Parathyroid adenoma (tissue), 2 donors: ENCODE results near the gene ZC3H8.
A peak's percentile ranks its signal among the peaks of the same experiment; 100 is the strongest.

Experiments
- H2AFZ ChIP-seq: fragments of 300-600 bp; sonication (generic); one replicate; pipeline ENCODE4 v1.7.0; 2017; ENCODE audit warnings: antibody characterized with exemption, mild to moderate bottlenecking
- H3K27ac ChIP-seq: fragments of 300-600 bp; sonication (generic); one replicate; pipeline ENCODE4 v1.7.0; 2017
- H3K27me3 ChIP-seq: fragments of 300-600 bp; sonication (generic); one replicate; pipeline ENCODE4 v1.7.0; 2017; ENCODE audit warnings: low read length; ENCODE audit not compliant: control insufficient read depth, insufficient read depth
- H3K36me3 ChIP-seq: fragments of 300-600 bp; sonication (generic); one replicate; pipeline ENCODE4 v1.7.0; 2017; ENCODE audit warnings: low read length; ENCODE audit not compliant: control insufficient read depth, insufficient read depth
- H3K4me1 ChIP-seq: fragments of 300-600 bp; sonication (generic); one replicate; pipeline ENCODE4 v1.7.0; 2017; ENCODE audit warnings: control low read depth
- H3K4me2 ChIP-seq: fragments of 300-600 bp; sonication (generic); one replicate; pipeline ENCODE4 v1.7.0; 2017; ENCODE audit warnings: low read length
- H3K4me3 ChIP-seq: fragments of 300-600 bp; sonication (generic); one replicate; pipeline ENCODE4 v1.7.0; 2017; ENCODE audit warnings: low read depth, low read length
- H3K79me2 ChIP-seq: fragments of 300-600 bp; sonication (generic); one replicate; pipeline ENCODE4 v1.7.0; 2017; ENCODE audit warnings: control low read depth
- H3K9ac ChIP-seq: fragments of 300-600 bp; sonication (generic); one replicate; pipeline ENCODE4 v1.7.0; 2017; ENCODE audit warnings: mild to moderate bottlenecking
- H3K9me3 ChIP-seq: fragments of 300-600 bp; sonication (generic); one replicate; pipeline ENCODE4 v1.7.0; 2017; ENCODE audit warnings: low read length; ENCODE audit not compliant: control insufficient read depth
- TF ChIP-seq, protein P1 (sequence below): fragments of 300-600 bp; sonication (generic); IDR thresholded peaks from one replicate; pipeline ENCODE4 v1.7.0; 2017; ENCODE audit warnings: antibody characterized with exemption, mild to moderate bottlenecking
- donor health status: primary hyperparathyroidism.

ZC3H8 gene

DNA sequence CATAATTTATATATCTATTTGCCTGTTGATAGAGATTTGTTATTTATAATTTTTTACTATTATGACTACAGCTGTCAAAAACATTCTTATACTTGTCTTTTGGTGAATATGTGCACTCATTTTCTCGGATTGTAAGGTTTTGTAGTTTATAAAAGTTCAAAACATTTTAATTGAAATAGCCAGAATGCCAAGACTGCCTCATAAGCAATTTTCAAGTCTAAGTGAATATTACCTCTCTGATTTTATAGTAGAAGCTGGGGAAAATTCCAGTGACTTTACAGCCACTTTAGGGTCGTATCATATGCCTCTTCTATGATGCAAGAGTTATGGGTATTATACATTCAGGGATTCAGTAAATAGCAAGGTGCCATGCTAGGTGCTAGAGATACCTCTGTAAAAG lies 41.6 kb upstream of the ZC3H8 start:
- peaks cover 10% of the 10 kb centered on the region for H3K4me1 ChIP-seq
- no peak overlapping the region for H3K4me2 ChIP-seq
- no peaks in the 10 kb centered on the region for H3K27me3 ChIP-seq
- no peaks in the 10 kb centered on the region for H3K79me2 ChIP-seq
- no peak overlapping the region for H3K27ac ChIP-seq
- H3K9ac ChIP-seq = no peak overlapping the region
- no peaks in the 10 kb centered on the region for H3K36me3 ChIP-seq
- H2AFZ ChIP-seq = no peak overlapping the region
- no peaks in the 10 kb centered on the region for H3K9me3 ChIP-seq
- H3K4me3 ChIP-seq = no peak overlapping the region
- TF ChIP-seq, protein P1, sequence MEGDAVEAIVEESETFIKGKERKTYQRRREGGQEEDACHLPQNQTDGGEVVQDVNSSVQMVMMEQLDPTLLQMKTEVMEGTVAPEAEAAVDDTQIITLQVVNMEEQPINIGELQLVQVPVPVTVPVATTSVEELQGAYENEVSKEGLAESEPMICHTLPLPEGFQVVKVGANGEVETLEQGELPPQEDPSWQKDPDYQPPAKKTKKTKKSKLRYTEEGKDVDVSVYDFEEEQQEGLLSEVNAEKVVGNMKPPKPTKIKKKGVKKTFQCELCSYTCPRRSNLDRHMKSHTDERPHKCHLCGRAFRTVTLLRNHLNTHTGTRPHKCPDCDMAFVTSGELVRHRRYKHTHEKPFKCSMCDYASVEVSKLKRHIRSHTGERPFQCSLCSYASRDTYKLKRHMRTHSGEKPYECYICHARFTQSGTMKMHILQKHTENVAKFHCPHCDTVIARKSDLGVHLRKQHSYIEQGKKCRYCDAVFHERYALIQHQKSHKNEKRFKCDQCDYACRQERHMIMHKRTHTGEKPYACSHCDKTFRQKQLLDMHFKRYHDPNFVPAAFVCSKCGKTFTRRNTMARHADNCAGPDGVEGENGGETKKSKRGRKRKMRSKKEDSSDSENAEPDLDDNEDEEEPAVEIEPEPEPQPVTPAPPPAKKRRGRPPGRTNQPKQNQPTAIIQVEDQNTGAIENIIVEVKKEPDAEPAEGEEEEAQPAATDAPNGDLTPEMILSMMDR = no peak

DNA sequence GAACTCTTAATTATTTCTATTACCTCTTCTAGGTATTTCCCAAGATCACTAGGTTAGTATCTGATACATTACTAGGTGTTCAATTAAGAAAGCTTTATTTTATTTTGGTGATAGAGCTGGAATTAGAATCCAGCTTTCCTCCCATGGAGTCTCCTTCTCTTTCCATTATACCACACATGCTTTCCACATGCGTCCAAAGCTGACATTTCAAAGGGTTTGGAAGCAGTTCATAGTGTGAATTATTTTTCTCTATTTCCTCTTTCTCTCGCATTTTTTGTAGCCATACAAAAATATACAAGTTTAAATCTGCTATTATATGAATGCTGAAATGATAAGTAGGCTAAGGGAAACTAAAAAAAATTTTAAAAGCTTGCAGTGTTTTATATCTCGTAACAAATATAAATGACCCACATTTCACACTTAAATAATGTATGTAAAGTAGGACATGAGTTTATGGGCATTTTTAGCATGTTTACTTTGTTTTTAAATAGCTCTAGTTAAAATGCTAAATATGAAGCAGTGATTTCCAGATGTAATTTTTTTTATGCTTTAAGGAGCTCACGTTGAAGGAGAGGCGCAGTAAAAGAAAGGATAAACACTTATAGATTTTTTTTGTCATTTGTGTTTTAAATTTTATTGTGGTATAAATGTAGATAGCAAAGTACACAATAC lies 40.7 kb upstream of the ZC3H8 start:
- H3K79me2 ChIP-seq = peaks cover 4% of the 10 kb centered on the region
- TF ChIP-seq, protein P1 = no peak
- no peak overlapping the region for H3K27ac ChIP-seq
- peaks cover 10% of the 10 kb centered on the region for H3K4me1 ChIP-seq
- H3K4me2 ChIP-seq = no peak overlapping the region
- no peak overlapping the region for H2AFZ ChIP-seq
- no peaks in the 10 kb centered on the region for H3K9me3 ChIP-seq
- H3K9ac ChIP-seq = no peak overlapping the region
- no peak overlapping the region for H3K4me3 ChIP-seq
- H3K27me3 ChIP-seq = no peaks in the 10 kb centered on the region
- H3K36me3 ChIP-seq = no peaks in the 10 kb centered on the region

DNA sequence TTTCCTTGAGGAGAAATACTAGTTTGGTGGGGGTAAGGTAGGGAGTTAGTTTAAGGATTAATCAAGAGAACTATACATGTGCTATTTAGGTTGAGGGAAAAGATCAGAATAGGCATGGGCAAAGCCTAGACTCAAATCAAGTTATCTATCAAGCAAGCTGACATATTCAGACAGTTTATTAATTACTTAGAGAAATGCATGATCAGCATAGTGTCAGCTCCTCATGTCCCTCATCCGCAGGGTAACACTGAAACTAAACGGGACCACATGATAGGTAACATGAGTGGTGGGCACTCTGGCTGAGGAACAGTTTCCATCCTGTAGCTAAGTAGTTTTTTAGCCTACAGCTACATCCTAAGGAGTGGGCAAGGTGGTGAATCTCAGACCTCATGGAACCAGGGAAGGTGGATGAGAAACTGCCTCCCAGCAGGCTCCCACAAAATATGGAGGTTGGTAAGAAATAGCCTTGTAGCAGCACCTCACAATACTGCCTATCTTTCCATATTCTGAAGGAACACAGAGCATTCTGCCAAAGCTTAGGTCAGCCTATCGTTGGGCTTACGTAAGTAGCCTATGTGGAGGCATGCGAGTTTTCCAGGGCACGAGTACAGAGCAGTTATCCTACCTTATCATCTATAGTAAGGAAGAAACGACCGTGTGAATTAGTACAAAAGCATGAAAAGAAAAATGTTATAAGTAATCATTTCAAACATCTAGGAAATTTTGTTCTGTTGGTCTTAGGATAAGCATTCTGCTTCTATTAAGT lies 39.0 kb upstream of the ZC3H8 start:
- peaks cover 10% of the 10 kb centered on the region for H3K4me1 ChIP-seq
- H3K27ac ChIP-seq = no peak overlapping the region
- no peak overlapping the region for H3K4me3 ChIP-seq

DNA sequence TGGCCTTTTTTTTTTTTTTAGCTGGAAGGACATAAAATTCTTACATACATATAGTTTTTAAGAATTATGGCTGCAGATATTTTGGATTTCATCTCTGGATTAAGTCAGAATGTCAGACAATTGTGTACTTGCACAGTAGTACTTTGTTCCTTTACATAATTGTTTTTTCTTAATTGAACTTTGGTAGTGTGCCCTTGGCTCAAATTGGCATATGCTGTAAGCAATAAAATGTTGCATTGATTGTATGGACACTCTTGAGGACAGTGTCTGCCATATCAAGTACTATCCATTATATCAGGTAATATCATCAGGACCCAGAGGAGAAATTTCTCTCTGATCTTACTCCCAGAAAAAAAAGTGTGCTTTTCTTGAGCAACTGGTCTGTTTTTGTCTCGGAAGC lies 35.8 kb upstream of the ZC3H8 start:
- Histone ChIP-seq H3K4me1 (peaks cover 10% of the 10 kb centered on the region), H3K4me3 (no peak overlapping the region), H3K9me3 (no peaks in the 10 kb centered on the region), H2AFZ (no peak overlapping the region), H3K27ac (no peak overlapping the region), H3K27me3 (no peaks in the 10 kb centered on the region), H3K9ac (no peak overlapping the region), H3K4me2 (no peak overlapping the region), H3K79me2 (peaks cover 10% of the 10 kb centered on the region), H3K36me3 (no peaks in the 10 kb centered on the region)
- TF ChIP-seq, protein P1 = no peak

More for the DNA sequence above, 39.0 kb upstream of the ZC3H8 start:
- Histone ChIP-seq H3K4me2 (no peak overlapping the region), H2AFZ (peak overlapping the region; percentile 14), H3K36me3 (no peaks in the 10 kb centered on the region), H3K9ac (no peak overlapping the region), H3K79me2 (peaks cover 4% of the 10 kb centered on the region), H3K9me3 (no peaks in the 10 kb centered on the region), H3K27me3 (no peaks in the 10 kb centered on the region)
- TF ChIP-seq, protein P1 = no peak
